ENCODE measurements around the gene HERC3.

Gene HERC3

DNA sequence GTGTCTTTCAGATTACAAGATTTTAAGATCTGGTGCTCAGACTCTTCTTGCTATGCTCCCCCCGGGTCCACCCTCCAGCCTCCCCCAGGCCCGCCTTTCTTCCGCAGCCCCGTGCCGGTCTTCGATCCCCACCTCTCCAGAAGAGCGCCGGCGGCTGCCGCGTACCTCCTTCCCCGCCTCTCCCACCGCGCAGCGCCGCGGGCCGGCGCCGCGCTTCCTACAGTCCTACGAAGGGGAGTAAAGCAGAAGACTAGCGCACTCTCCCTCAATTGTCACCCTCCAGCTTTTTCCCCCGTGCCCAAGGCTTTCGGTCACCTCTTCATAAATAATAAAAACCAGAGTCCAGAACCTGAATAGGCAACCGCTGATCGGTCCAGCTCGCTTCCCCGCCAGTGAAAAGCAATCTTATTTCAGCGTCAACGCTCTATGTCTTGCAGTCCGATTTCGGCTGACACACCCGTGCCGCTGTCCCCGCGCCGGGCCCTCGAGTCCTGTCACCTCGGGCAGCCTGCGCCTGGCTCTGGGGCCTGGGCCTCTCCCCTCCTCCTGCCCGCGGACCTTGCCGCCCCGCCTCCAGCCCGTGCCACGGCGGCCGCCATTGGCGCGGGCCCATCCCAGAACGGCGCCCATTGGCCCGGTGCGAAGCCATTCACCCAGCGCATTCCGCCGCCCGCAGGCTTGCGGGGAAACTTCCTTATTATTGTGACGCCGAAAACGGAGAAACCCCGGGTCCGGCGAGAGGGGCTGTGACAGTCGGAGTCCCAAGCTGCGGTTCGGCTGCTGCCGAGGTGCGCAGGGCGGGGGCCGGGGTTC lies at the start of gene HERC3:
TSS of gene HERC3 (plus strand) at position 694 of the 813 bp plus-strand sequence. CDS start 13,344 bp downstream, outside the sequence.
- peak; percentile 58 to 74 for DNase-seq

- DNase-seq: no peak
These were observed 42.5 kb upstream of the HERC3 start for GRCh38 chr4:88549815-88550214.

GRCh38 chr4:88567591-88567990 lies 24.7 kb upstream of the HERC3 start:
- DNase-seq: no peak

DNA sequence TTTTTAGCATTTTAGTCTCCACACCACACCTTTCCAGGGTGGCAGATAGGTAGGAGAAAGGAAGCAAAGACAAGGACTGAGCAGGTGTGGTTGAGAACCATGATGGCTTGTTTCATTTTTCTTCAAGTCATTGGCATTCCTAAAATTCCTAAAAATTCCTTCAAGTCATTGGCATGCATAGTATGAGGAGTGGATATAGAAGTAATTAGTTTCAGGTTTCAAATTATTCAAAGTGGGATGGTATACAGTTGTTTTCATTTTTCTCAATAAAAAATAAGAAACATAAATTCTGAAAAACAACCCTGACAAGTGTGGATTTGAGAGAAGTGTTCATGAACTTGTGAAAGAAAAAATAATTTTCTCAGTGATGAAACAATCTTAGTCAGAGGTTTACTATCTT lies 22.3 kb upstream of the HERC3 start:
- no peak for DNase-seq

DNA sequence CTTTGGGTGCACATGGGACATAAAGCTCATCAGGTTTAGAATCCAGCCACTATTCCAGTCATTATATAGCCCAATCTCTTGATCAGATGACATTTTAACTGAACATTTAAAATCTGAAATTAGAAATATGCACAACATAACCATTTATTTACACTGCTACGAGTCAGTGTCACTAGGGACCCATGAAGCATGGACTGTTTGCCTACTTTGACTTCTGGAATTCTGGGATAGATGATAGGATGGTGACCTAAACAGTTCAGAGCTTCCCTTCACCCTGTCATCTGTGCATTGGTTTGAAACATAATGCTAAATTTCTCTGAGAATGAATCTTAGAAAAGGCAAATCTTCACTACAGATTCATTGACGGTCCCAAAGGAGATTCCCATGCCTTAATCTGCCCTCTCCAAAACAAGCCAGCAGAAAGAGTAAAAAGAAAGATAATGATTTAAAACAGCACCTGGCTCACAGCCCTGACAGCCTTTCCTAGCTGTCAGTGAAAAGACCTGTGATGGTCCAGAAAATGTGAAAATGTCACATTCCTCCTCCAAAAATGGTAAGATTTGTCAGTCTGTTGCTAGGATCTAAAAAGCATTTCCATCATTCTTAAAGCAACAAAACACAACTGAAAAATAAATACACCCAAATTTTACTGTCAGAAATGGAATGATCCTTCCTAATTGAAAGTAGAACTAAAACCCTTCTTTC lies 18.9 kb upstream of the HERC3 start:
- DNase-seq: no peak

DNA sequence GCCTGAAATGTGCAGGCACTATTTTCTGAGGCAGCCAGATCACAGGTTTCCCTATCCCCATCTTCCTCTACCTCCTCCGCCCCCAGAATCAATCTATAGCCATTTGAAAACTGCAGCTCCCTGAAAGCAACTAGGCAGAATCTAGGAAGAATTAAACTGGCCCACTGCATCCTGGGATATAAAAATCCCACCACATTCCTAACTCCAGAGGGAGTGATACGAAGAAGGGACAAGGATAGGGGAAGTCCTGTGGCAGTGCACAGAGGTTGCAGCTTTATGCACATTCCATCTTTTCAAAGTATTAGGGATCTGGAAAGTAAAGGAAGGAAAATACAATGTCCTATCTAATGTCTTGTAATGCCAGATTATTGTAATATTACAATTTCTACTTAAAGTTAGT lies 18.3 kb upstream of the HERC3 start:
- DNase-seq: no peak

DNA sequence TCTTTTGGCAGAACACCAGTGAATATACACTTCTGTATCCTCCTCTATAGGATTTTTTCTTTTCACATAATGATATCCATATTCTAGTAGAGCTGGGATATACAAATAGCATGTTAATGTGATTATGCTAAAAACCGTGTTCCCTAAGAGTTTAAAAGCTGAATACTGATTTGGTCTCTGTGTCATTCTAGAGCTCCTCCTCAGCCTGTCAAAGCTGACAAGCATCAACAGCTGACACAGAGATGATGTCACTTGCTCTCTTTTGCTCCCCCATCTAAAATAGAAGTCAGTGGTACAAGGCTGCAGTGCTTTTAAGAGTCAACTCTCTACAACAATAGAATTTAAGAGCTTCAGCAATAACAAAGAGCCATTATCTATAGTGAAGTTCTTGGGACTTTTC lies 17.1 kb upstream of the HERC3 start:
- no peak for DNase-seq

GRCh38 chr4:88582493-88582892 lies 9.8 kb upstream of the HERC3 start:
- DNase-seq: no peak

DNA sequence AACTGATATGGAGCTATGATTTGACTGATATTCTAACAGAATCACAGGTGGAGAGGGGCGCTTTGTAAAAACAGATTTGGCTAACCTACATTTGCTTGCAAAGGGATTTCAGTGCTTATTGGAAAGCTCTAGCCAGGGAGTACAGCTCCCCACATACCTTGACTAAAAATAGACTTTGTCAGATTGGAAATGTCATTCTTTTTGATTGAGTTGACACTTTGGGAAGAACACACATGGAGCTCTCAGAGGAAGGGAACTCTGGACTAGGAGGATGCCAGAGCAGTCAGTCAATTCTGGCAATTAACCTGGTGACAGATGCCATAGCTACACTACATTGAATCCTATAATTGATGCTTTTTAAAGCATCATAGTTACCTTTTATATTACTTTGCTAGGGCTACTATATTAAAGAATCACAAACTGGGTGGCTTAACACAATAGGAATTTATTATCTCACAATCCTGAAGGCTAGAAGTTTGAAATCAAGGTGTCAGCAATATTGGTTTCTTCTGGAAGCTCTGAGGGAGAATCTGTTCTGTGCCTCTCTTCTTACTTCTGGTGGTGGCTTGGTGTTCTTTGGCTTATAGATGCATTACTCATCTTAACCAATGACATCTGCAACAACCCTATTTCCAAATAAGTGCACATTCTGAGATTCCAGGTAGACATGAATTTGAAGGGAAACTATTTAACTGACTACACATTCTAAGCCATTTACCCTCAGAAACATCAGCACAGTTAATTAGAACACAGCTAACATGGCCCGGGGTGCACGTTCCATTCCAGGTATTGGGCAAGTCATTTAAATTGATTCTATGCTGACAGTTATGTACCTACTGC lies 8.4 kb upstream of the HERC3 start:
- no peak for DNase-seq

- no peak for DNase-seq
These were observed 7.8 kb upstream of the HERC3 start for GRCh38 chr4:88584471-88584900.

DNA sequence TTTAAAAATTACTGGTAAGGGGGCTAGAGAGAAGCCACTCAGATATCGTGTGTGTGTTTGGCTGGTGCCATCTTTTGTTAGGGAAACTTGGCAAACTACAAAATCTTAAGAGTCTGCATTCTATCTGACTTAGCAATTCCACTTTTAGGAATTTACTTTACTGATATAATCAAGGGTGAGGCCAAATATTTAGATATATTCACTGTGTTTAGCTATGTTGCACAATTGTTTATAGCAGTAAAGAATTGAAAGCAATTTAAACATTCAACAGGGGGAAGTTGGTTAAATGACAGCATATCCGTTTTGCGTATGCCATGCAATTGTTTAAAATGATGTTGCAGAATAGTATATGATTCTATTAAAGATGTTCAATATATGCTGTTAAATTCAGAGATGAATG lies 6.4 kb upstream of the HERC3 start:
- DNase-seq: no peak

DNA sequence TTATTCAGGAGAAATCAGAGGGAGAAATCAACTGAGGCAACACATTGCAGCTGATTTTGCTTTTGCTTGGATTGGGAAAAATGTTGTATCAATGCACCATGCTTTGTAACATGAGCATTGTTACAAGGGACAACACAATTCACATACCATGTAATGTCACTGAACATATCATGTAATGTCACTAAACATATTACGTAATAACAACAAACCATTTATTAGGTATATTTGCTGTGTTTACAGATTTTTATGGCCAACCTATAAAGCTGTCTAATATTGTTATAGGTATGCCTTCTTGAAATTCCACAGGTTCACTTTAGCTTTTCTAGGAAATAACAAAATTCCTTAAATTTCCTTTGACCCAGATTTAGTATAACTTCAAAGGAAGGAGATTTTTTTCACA lies 5.0 kb upstream of the HERC3 start:
- no peak for DNase-seq

DNA sequence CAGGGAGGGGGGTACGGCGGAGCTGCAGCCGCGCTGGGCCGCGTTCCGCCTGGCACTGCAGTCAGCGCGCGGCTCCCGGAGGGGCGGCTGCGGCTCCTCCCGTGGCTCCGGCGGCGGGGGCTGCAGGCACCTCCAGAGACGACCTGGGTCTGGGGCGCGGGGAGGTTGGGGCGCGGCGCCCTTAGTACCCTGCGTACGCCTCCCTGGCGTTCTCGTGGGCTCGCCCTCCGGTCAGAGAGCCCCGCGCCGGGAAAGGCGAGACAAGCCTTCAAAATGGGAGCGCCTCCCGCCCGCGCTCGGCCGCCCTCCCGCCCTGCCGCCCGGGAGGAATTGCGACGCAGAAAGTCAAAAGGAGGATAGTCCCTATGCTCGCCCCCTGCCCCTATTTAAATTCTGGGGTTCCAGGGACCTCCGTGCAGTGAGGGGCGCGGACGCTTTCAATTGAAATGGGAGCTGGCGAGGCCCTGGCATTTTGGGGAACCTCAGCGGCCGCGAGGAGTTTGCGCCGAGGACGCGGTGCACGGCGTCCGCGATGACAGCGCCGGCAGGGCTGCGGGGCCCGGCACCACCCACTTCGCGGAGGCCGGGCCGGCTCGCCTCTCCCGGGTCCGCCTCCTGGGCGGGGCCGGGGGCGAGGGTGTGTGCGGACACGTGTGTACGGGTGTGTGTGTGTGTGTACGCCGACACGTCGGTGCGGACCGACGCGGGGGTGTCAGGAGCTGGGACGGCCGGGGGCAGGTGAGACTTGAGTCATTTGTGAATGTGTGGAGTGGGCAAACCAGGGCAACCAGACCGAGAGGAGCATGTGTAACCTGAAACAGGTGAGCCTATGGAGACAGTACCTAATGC lies 544 bp downstream of the HERC3 start:
- DNase-seq: peak; percentile 9 to 33

DNA sequence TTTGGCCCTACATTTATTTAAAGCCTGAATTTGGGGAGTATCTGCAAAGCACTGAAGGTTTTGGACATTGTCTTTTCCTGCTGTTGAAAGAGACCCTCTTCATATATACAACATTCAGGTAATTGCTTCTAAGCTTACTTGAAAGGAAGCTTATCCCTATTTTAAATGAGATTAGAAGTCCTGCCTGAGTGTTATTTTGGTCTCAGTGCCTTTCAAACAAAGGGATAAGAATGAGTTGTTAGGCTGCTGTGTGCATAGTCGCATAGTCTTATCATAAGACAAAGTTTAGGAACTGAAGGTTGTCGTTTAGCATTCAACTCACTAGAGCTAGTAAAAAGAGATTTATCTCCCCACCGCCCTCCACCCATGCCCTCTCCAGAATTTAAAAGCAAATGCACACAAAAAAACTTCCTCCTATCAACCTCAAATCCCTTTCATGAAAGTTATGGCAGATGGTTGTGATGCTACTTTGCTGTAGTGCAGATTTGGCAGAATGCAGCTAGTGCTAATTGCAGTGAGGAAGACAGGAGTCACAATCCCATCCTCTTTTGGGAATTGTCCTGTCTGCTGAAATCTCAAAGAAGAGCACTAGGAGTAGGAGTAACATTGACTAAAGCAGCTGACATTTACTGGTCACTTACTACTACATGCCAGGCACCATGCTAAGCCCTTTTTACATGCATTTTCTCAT lies 5.8 kb downstream of the HERC3 start:
- no peak for DNase-seq

- no peak for DNase-seq
These were observed 7.0 kb downstream of the HERC3 start for GRCh38 chr4:88599298-88599697.

DNA sequence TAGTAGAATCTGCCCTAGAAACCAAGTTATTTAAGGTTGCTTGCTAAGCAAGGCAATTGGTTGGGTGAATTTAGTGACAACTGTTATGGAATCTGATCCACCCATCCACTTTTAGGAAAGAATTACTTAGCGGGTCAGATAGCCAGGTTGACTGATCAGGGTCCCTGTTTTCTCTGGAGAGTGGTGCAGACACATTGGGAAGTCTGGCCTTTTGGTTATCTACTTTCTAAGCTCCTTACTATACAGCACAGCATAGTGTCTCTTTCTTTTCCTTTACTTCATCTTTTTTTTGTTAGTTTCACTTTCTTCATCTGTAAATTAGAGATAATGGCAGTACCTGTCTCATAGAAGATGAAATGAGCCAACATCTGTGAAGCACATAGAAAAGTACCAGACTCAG lies 7.4 kb downstream of the HERC3 start:
- DNase-seq: no peak

- no peak for DNase-seq
These were observed 8.0 kb downstream of the HERC3 start for GRCh38 chr4:88600176-88600838.

DNA sequence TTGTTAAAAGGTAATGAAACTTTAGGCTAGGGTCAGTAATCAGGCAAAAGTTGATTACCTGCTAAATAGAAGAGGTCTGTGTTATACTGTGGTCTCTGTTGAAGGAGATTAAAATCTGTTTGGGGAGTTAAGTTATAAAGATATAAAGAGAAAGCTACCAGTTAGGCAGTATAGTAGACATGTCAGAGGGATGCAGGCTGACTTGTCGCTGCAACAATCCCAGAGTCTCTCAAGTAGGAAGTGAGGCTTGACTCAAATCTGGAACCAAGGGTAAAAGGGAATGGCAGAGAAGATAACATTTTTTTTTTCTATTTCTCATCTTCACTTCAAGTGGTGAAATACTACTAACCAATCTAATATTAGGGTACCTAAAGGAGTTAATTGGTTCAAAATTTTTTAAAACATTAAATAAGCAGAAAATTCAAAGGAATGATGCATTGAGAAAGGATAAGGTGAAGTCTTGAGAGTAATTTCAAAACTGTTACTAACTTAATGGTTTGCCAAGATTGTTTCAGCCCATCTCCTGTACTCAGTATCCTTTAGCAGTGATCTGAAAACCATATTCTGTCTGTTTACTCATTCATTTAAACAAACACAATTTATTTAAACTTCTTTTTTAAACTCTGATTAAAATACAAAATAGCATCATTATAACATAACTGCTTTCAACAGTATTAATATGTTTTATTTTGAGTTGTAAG lies 12.8 kb downstream of the HERC3 start:
- no peak for DNase-seq

DNA sequence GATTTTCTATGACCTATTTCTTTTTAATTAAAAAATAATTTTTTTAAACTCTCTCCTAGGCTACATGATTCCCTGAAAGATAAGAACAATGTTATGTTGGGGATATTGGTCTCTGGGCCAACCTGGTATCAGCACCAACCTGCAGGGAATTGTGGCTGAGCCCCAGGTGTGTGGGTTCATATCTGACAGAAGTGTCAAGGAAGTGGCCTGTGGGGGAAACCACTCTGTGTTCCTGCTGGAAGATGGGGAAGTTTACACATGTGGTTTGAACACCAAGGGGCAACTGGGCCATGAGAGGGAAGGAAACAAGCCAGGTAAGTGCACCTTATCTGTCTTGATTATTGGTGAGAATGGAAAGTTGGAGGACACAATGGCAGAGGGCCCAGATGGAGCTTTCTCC lies 13.5 kb downstream of the HERC3 start:
- DNase-seq: no peak

DNA sequence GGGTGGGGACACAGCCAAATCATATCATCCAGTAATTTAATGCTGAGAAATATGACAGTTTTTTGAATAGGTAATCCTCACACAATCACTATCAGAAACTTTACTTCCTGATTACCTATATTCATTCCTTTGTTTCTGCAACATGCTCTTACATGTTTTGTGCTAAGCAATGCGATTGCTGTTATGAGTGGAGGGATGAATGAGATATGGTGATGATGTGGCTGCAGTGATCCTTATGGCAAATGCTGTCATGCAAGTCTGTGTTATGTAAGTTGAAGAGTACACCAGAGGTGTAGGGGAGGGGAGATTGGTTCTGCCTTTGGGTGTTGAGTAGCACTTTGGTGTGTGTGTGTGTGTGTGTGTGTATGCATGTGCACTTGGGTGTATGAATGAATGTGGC lies 14.6 kb downstream of the HERC3 start:
- no peak for DNase-seq

DNA sequence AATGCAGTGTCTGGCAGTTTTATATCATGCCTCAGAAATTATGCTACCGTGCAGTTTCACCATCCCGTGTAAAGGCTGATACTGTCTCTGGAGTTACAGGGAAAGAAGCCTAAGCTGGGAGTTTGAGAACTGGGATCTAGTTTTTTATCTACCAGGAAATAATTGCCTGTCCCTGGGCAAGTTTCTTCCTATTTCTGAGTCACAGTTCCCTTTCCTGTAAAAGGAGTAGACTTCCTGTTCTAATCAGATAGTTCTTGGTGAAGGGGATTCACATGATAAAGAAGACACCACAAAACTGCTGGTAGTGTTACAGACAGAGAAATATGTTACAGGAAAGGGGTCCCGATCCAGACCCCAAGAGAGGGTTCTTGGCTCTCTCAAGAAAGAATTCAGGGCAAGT lies 17.1 kb downstream of the HERC3 start:
- DNase-seq: no peak

All from SHP77 (cell line).